Parathyroid adenoma (tissue), 2 donors: ENCODE measurements around the gene SHQ1.
A peak's percentile ranks its signal among the peaks of the same experiment; 100 is the strongest.

Experiments
- H2AFZ ChIP-seq: fragments of 300-600 bp; sonication (generic); one replicate; pipeline ENCODE4 v1.7.0; 2017; ENCODE audit warnings: antibody characterized with exemption, mild to moderate bottlenecking
- H3K27ac ChIP-seq: fragments of 300-600 bp; sonication (generic); one replicate; pipeline ENCODE4 v1.7.0; 2017
- H3K27me3 ChIP-seq: fragments of 300-600 bp; sonication (generic); one replicate; pipeline ENCODE4 v1.7.0; 2017; ENCODE audit warnings: low read length; ENCODE audit not compliant: control insufficient read depth, insufficient read depth
- H3K36me3 ChIP-seq: fragments of 300-600 bp; sonication (generic); one replicate; pipeline ENCODE4 v1.7.0; 2017; ENCODE audit warnings: low read length; ENCODE audit not compliant: control insufficient read depth, insufficient read depth
- H3K4me1 ChIP-seq: fragments of 300-600 bp; sonication (generic); one replicate; pipeline ENCODE4 v1.7.0; 2017; ENCODE audit warnings: control low read depth
- H3K4me2 ChIP-seq: fragments of 300-600 bp; sonication (generic); one replicate; pipeline ENCODE4 v1.7.0; 2017; ENCODE audit warnings: low read length
- H3K4me3 ChIP-seq: fragments of 300-600 bp; sonication (generic); one replicate; pipeline ENCODE4 v1.7.0; 2017; ENCODE audit warnings: low read depth, low read length
- H3K79me2 ChIP-seq: fragments of 300-600 bp; sonication (generic); one replicate; pipeline ENCODE4 v1.7.0; 2017; ENCODE audit warnings: control low read depth
- H3K9ac ChIP-seq: fragments of 300-600 bp; sonication (generic); one replicate; pipeline ENCODE4 v1.7.0; 2017; ENCODE audit warnings: mild to moderate bottlenecking
- H3K9me3 ChIP-seq: fragments of 300-600 bp; sonication (generic); one replicate; pipeline ENCODE4 v1.7.0; 2017; ENCODE audit warnings: low read length; ENCODE audit not compliant: control insufficient read depth
- CTCF ChIP-seq: fragments of 300-600 bp; sonication (generic); IDR thresholded peaks from one replicate; pipeline ENCODE4 v1.7.0; 2017; ENCODE audit warnings: antibody characterized with exemption, mild to moderate bottlenecking
- donor health status: primary hyperparathyroidism.

Gene SHQ1

GRCh38 chr3:72889310-72890165 is 41.3 kb upstream of the SHQ1 start:
- Histone ChIP-seq H3K27ac (peak overlapping the region; percentile 42), H3K4me1 (peaks cover 18% of the 10 kb centered on the region), H3K79me2 (no peaks in the 10 kb centered on the region), H3K4me3 (peak overlapping the region; percentile 62), H2AFZ (peak overlapping the region; percentile 72), H3K36me3 (no peaks in the 10 kb centered on the region), H3K27me3 (no peaks in the 10 kb centered on the region), H3K9me3 (no peaks in the 10 kb centered on the region), H3K9ac (no peak overlapping the region), H3K4me2 (peak overlapping the region; percentile 69)
- TF ChIP-seq CTCF, result no peak

- no peak overlapping the region for H3K9ac ChIP-seq
- peak overlapping the region; percentile 72 for H2AFZ ChIP-seq
- peak overlapping the region; percentile 69 for H3K4me2 ChIP-seq
- H3K79me2 ChIP-seq, result no peaks in the 10 kb centered on the region
- H3K36me3 ChIP-seq, result no peaks in the 10 kb centered on the region
- no peak for TF ChIP-seq CTCF
- no peaks in the 10 kb centered on the region for H3K9me3 ChIP-seq
- H3K27me3 ChIP-seq, result no peaks in the 10 kb centered on the region
- H3K27ac ChIP-seq, result peak overlapping the region; percentile 42
- peaks cover 18% of the 10 kb centered on the region for H3K4me1 ChIP-seq
- H3K4me3 ChIP-seq, result peak overlapping the region; percentile 62
Observed at GRCh38 chr3:72888546-72889309, 40.5 kb upstream of the SHQ1 start.

DNA sequence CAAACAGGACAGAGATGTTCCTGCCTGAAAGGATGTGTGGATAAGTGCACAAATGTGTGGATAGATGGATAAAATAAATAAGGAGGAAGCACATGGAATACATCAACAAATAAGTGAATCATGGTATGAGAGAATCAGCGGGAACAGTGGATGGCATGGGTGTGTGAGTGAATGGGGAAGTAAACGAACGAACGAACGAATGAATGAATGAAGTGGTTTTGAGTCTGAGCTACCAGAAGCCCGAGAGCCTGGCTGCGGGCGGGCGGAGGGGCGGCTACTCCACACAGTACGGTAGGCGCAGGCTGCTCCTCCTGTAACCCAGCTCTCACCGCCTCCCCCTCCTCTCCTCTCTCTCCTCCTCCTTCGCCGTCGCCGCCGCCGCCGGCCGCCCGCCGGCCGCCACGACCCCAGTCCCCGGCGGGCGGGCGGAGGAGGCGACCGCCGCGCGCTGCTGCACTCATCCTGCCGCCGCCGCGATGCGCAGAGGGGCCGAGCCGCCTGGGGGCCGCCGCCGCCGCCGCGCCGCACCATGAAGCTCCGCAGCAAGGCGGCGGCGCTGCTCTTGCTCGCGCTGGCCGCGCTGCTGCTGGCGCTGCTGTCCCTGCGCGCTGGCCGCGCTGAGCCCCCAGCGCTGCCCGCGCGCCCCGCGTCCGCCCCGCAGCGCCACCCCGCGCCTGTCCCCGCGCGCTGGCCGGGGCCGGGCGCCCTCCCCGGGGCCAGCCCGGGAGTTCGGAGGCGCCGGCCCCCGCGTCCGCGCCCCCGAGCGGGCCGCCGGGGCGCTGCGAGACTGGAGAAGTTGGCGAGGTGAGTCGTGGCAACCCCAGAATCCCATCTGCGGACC is 39.7 kb upstream of the SHQ1 start, which contains the start of gene GXYLT2:
TSS of gene GXYLT2 (plus strand) at position 342 of the 841 bp plus-strand sequence. CDS start at position 530, 188 bp downstream.
- Histone ChIP-seq H3K9ac (no peak within 1 kb of the TSS), H3K9me3 (no peaks in the 10 kb centered on the region), H3K4me2 (peak within 1 kb of the TSS; percentile 69), H3K4me3 (peak within 1 kb of the TSS; percentile 62), H2AFZ (peak within 1 kb of the TSS; percentile 72), H3K27ac (peak within 1 kb of the TSS; percentile 42), H3K4me1 (peaks cover 18% of the 10 kb centered on the region), H3K27me3 (no peaks in the 10 kb centered on the region), H3K36me3 (no peaks in the 10 kb centered on the region), H3K79me2 (no peaks in the 10 kb centered on the region)
- TF ChIP-seq CTCF, result no peak

DNA sequence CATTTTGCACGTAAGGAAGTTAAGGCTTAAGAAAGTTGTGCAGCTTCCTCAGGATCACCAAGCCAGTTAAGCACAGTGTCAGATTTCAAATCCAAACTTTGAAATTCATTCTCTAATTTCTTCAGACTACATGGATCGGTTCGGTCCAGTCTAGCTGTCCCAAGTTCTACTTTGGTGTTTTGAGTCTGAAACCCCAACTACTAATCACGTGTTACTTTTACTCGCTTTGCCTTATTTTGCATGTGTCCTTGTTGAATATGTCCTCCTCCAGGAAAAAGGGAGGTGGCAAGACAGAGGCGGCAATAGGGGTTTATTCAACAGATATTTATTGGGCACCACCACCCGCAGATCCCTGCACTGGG is 39.1 kb upstream of the SHQ1 start:
- no peak for TF ChIP-seq CTCF
- H3K4me1 ChIP-seq, result peaks cover 18% of the 10 kb centered on the region
- H3K4me3 ChIP-seq, result peak overlapping the region; percentile 14
- no peak overlapping the region for H3K9ac ChIP-seq
- H2AFZ ChIP-seq, result peak overlapping the region; percentile 71
- H3K27ac ChIP-seq, result no peak overlapping the region
- no peaks in the 10 kb centered on the region for H3K9me3 ChIP-seq
- peak overlapping the region; percentile 38 for H3K4me2 ChIP-seq
- no peaks in the 10 kb centered on the region for H3K36me3 ChIP-seq
- no peaks in the 10 kb centered on the region for H3K79me2 ChIP-seq
- no peaks in the 10 kb centered on the region for H3K27me3 ChIP-seq
